SK-N-SH (cell line): ENCODE measurements around the gene MLYCD. TPM values are rescaled to one million over a fixed set of nuclear protein-coding genes. Genes with fewer than 3 reads are reported as not detected.

Experiments used
- CTCF ChIA-PET: fragments of 300-600, 350-600 bp; formaldehyde crosslinking; extraction: SDS; loops from one replicate; lab custom pipeline; 2021; lab: Yijun Ruan, JAX
- POLR2A ChIA-PET: fragments of 350-600 bp; sonication (Branson Sonifier 250); formaldehyde crosslinking; extraction: SDS; loops from one replicate; lab custom pipeline; 2020; ENCODE audit warnings: antibody characterized with exemption, inconsistent platforms; lab: Yijun Ruan, JAX
- DNase-seq: peaks from one replicate; pipeline ENCODE4 v3.0.0; 2012
- H2AFZ ChIP-seq: fragments of 200-600 bp; sonication (generic); 2 replicates; pipeline ENCODE4 v1.8.1; 2016; ENCODE audit warnings: antibody characterized with exemption, mild to moderate bottlenecking, low read depth
- H3F3A ChIP-seq: fragments of 200-600 bp; sonication (generic); replicated peaks from 2 replicates; pipeline ENCODE3; 2016; ENCODE audit warnings: antibody characterized with exemption, mild to moderate bottlenecking; ENCODE audit not compliant: insufficient read depth
- H3K27ac ChIP-seq, 2 experiments: fragments of 200-500 bp in 1 of 2; fragments of 200-600 bp in 1 of 2; sonication (Bioruptor generic) in 1 of 2; sonication (generic), shearing (Covaris generic) in 1 of 2; 2 replicates each; pipeline versions ENCODE4 v1.5.1 to v1.6.1; 2014 to 2016; ENCODE audit warnings: low read depth in 2 of 2, inconsistent platforms in 1 of 2, low read length in 1 of 2, mild to moderate bottlenecking in 1 of 2, mixed read lengths in 1 of 2
- H3K27me3 ChIP-seq: fragments of 200-600 bp; sonication (generic), shearing (Covaris generic); 2 replicates; pipeline ENCODE4 v1.6.1; 2016; ENCODE audit warnings: mixed run types; ENCODE audit not compliant: insufficient read depth
- H3K36me3 ChIP-seq, 2 experiments: fragments of 200-500 bp in 1 of 2; fragments of 200-600 bp in 1 of 2; sonication (Bioruptor generic) in 1 of 2; sonication (generic) in 1 of 2; replicated peaks in 1 of 2; 2 replicates each; pipeline versions ENCODE3 to v1.5.1; 2014 to 2016; ENCODE audit warnings: low read length in 1 of 2, mild to moderate bottlenecking in 1 of 2; ENCODE audit not compliant: insufficient read depth in 2 of 2, control insufficient read depth in 1 of 2
- H3K4me1 ChIP-seq, 2 experiments: fragments of 200-500 bp in 1 of 2; fragments of 200-600 bp in 1 of 2; sonication (Bioruptor generic) in 1 of 2; sonication (generic), shearing (Covaris generic) in 1 of 2; 2 replicates each; pipeline versions ENCODE4 v1.5.1 to v1.6.1; 2014 to 2016; ENCODE audit warnings: low read depth in 1 of 2, low read length in 1 of 2, mixed run types in 1 of 2; ENCODE audit not compliant: insufficient read depth in 2 of 2, control insufficient read depth in 1 of 2
- H3K4me2 ChIP-seq: fragments of 200-600 bp; sonication (generic), shearing (Covaris generic); 2 replicates; pipeline ENCODE4 v1.6.1; 2017; ENCODE audit warnings: mixed run types
- H3K4me3 ChIP-seq, 2 experiments: fragments of 200-500 bp in 1 of 2; fragments of 200-600 bp in 1 of 2; sonication (Bioruptor generic) in 1 of 2; sonication (generic), shearing (Covaris generic) in 1 of 2; 2 replicates each; pipeline versions ENCODE4 v1.5.1 to v1.8.1; 2014 to 2016; ENCODE audit warnings: low read depth in 2 of 2, inconsistent platforms in 1 of 2, low read length in 1 of 2, mild to moderate bottlenecking in 1 of 2, mixed read lengths in 1 of 2, moderate library complexity in 1 of 2
- H3K79me2 ChIP-seq: fragments of 200-600 bp; sonication (generic); 2 replicates; pipeline ENCODE4 v1.8.1; 2017; ENCODE audit warnings: mild to moderate bottlenecking; ENCODE audit not compliant: insufficient read depth
- H3K9ac ChIP-seq: fragments of 200-600 bp; sonication (generic); 2 replicates; pipeline ENCODE4 v1.6.1; 2017; ENCODE audit warnings: mixed run types
- H3K9me2 ChIP-seq: fragments of 200-600 bp; sonication (generic); 2 replicates; pipeline ENCODE4 v1.6.1; 2017; ENCODE audit warnings: mixed run types
- H3K9me3 ChIP-seq: fragments of 200-600 bp; sonication (generic); 2 replicates; pipeline ENCODE4 v1.6.1; 2017; ENCODE audit warnings: mixed run types, mild to moderate bottlenecking, moderate library complexity
- H4K20me1 ChIP-seq: fragments of 200-600 bp; sonication (generic); 2 replicates; pipeline ENCODE4 v1.6.1; 2017; ENCODE audit warnings: mild to moderate bottlenecking, mixed run types; ENCODE audit not compliant: insufficient read depth
- ELF1 ChIP-seq: IDR thresholded peaks from 2 replicates; pipeline ENCODE4 v1.4.0; 2012
- FOXM1 ChIP-seq: IDR thresholded peaks from 2 replicates; pipeline ENCODE4 v1.4.0; 2012; ENCODE audit warnings: low read depth, mild to moderate bottlenecking
- JUND ChIP-seq: IDR thresholded peaks from 2 replicates; pipeline ENCODE4 v1.4.0; 2012
- NFIC ChIP-seq: IDR thresholded peaks from 2 replicates; pipeline ENCODE4 v1.4.0; 2012; ENCODE audit warnings: borderline replicate concordance
- NRF1 ChIP-seq: IDR thresholded peaks from 2 replicates; pipeline ENCODE4 v1.6.1; 2012; ENCODE audit warnings: low read depth, mild to moderate bottlenecking, low read length
- POLR2AphosphoS5 ChIP-seq: IDR thresholded peaks from 2 replicates; pipeline ENCODE4 v1.6.1; 2012; ENCODE audit warnings: low read depth, low read length
- RAD21 ChIP-seq: IDR thresholded peaks from 2 replicates; pipeline ENCODE4 v1.6.1; 2012; ENCODE audit warnings: mild to moderate bottlenecking, low read length
- REST ChIP-seq: IDR thresholded peaks from 2 replicates; pipeline ENCODE4 v1.6.1; 2012; ENCODE audit warnings: mild to moderate bottlenecking, low read depth, low read length, moderate library complexity
- ZBTB33 ChIP-seq: IDR thresholded peaks from 2 replicates; pipeline ENCODE4 v1.4.0; 2012; ENCODE audit warnings: low read depth, borderline replicate concordance
- WGBS: methylation state at CpG from one replicate; pipeline ENCODE4 v1.1.6; 2017; ENCODE audit warnings: low lambda C conversion rate; 5-methylcytosine and 5-hydroxymethylcytosine counted together
- polyA plus RNA-seq, 3 experiments: library from polyadenylated mRNA; depleted of rRNA; stranded (reverse); fragments of >200 nt; gene quantifications; 2 replicates each; pipeline ENCODE4 v1.2.3, GENCODE V29; 2012

MLYCD gene
- polyA plus RNA-seq, 1 of the 3 experiments (the other 2 are of a cell fraction): 2.4 TPM

GRCh38 chr16:83961591-83961990 is 62.7 kb downstream of the MLYCD start:
- CTCF ChIA-PET: interaction anchor here (14.6 kb wide), 1 partner anchor 102 kb away, joined by 470 read pairs; no protein-coding TSS in a partner anchor
- POLR2A ChIA-PET: no interaction called here

More at GRCh38 chr16:83961591-83961990, 62.7 kb downstream of the MLYCD start:
- no peaks in the 10 kb centered on the region for H3K27me3 ChIP-seq
- H3F3A ChIP-seq: peaks cover 3% of the 10 kb centered on the region
- H3K9me3 ChIP-seq: no peaks in the 10 kb centered on the region
- H2AFZ ChIP-seq: no peak overlapping the region
- no peaks in the 10 kb centered on the region for H3K9me2 ChIP-seq
- peaks cover 1% of the 10 kb centered on the region; the same call in 1 of the 2 replicates for H4K20me1 ChIP-seq
- H3K4me3 ChIP-seq: no peak overlapping the region
- no peak for DNase-seq
- no peak overlapping the region for H3K9ac ChIP-seq
- H3K4me2 ChIP-seq: no peak overlapping the region
- peaks cover 0 to 12% of the 10 kb centered on the region in 2 experiments; a peak in 1 of 4 replicates for H3K4me1 ChIP-seq
- no peaks in the 10 kb centered on the region for H3K79me2 ChIP-seq
- TF ChIP-seq NRF1 (no peak), RAD21 (no peak), ZBTB33 (no peak), ELF1 (no peak), JUND (no peak), FOXM1 (no peak), POLR2AphosphoS5 (no peak), NFIC (no peak), REST (no peak)
- H3K27ac ChIP-seq: no peak overlapping the region
- 90% methylated on average over 5 of the region's 5 CpGs for WGBS
- H3K36me3 ChIP-seq: peaks cover 4 to 9% of the 10 kb centered on the region in 2 experiments
